ENCODE measurements around the gene ZNF518A.

The ZNF518A gene

GRCh38 chr10:96129387-96130325, at the start of gene ZNF518A:
ZNF518A (plus strand) TSS chr10:96130297; CDS start chr10:96156323, 26,026 bp downstream.
- DNase-seq: peak; percentile 78 to 96 (median 92)
- intact Hi-C loops (cut with DNase I): loop anchor here (2.0 to 10.0 kb wide), 2 partner anchors 39 to 435 kb away; partner anchors contain the start of gene TCTN3

DNA sequence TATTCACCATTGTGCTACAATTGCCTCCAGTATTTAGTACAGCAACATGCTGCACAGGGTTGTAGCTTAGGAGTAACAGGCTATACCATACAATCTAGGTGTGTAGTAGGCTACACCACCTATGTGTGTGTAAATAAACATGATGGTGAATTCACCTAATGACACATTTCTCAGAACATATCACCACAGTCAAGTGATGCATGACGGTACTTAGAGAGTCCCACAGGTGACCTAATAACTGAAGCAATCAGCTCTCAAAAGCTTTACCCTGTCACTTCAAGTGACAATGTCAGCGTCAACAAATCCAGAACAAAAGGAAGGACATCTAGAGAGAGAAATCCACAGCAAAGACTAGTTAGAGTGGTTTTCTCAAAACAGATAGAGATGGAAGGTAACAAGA, 47.9 kb upstream of the ZNF518A start:
- DNase-seq: no peak
- intact Hi-C loops (cut with DNase I): no loop called here

DNA sequence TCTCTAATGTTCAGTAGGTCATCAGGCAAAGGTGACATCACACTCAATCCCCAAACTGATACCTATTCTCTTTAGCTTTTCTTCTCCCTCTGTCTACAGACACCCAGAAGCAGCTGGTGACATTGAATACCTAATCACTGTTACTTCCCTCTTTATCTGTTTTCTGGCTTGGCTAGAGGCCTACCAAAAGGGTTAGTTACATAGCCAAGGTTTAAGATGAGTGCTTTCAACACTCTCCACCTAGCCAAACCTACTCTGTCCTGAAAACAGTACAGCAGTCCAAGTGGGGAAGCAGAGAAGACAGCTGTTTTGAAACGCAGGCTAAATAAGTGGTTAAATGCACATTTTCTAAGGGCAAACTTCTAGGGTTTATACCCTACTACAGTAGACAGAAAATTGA, 47.3 kb upstream of the ZNF518A start:
- DNase-seq: no peak
- intact Hi-C loops (cut with DNase I): no loop called here

DNA sequence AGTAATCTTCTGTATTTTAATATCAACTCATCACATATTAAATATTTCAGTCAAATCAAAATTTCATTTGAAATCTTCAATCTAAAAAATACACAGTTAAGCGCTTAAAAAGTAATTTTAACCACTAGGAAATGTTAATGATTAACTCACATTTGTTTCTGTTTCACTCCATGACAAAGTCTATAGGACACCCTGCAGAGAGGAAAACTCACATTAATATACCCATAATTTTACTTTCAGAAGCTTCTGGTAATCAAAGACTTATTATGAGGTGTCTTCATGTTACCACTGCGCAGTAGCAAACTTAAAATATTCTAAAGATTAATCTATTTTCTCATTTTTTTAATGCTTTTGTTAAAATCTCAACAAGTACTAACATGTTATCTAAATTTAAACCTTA, 41.0 kb upstream of the ZNF518A start:
- intact Hi-C loops (cut with DNase I): no loop called here
- no peak for DNase-seq

- intact Hi-C loops (cut with DNase I): loop anchor here (2.0 kb wide), 1 partner anchor 39 kb away; no protein-coding TSS in a partner anchor
- DNase-seq: peak; percentile 86 to 96 (median 92)
Measured at GRCh38 chr10:96089670-96090462, 40.2 kb upstream of the ZNF518A start.

- intact Hi-C loops (cut with DNase I): loop anchor here (2.0 kb wide), 1 partner anchor 38 kb away; no protein-coding TSS in a partner anchor
- peak in 7 of 42 donors; percentile 2 to 29 (median 9) for DNase-seq
Measured at GRCh38 chr10:96090463-96090800, 39.7 kb upstream of the ZNF518A start.

- DNase-seq: no peak
- intact Hi-C loops (cut with DNase I): no loop called here
Measured at GRCh38 chr10:96092999-96093767, 36.9 kb upstream of the ZNF518A start.

DNA sequence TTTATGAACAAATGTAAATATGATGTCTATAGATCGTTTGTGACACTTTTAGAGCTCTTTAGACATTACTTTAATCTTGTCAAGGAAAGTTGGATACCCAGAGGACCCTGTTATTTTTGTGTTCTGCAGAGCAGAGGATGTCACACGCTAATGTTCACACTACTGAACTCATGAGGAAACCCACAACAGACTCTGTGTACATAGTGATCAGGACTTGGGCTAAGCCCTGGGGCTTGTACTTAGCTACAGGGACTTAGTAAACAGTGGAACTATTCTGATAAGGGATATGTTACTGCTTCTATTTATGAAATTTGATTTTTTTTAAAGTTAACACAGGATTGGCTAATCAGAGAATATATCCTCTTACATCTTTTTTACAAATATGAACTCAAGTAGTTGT, 36.1 kb upstream of the ZNF518A start:
- intact Hi-C loops (cut with DNase I): no loop called here

DNA sequence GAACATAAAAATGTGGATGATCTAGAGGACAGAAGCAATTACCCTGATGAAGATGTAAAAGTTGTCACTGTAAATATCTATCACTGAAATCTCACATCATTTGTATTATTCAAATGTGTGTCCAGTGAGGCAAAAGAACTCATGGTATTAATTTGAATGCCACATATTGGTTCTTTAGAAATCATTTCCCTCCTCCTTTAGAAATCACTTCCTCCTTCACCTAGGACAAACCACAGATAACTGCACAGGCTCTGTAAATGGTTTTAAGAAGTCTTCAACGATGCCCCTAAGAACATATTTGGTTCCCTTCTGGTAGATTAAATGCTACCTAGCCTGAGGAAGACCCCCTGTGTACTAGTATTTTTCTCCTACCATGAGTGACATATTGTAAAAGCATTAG, 33.1 kb upstream of the ZNF518A start:
- no peak for DNase-seq
- intact Hi-C loops (cut with DNase I): no loop called here

More for the DNA sequence above, 36.1 kb upstream of the ZNF518A start:
- no peak for DNase-seq

DNA sequence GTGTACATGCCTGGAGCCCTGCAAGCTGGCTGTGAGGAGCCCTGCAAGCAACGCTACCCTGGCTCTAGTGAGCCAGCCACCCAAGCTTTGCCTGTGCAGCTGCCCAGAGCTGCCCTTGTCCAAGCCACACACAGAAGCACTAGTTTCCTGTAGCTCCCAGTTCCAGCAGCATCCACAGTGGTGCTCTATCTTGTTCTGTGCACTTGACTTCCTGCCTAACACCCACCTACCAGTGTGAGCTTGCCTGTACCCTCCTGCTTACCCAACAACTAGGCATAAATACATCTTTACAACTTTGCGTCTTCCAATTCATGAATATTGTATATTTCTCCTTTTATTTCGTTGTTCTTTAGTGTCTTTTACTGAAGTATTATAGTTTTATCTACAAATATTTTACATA, 32.2 kb upstream of the ZNF518A start:
- intact Hi-C loops (cut with DNase I): no loop called here
- no peak for DNase-seq

DNA sequence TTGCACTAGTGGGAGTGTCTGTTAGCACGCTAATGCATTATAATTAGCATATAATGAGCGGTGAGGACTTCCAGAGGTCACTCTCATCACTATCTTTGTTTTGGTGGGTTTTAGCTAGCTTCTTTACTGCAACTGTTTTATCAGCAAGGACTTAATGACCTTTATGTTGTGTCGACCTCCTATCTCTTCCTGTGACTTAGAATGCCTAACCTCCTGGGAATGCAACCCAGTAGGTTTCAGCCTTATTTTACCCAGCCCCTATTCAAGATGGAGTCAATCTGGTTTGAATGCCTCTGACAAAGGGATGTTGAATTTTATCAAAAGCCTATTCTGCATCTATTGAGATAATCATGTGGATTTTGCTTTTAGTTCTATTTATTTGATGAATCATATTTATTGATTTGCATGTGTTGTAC, 22.5 kb upstream of the ZNF518A start:
- DNase-seq: no peak
- intact Hi-C loops (cut with DNase I): no loop called here

- intact Hi-C loops (cut with DNase I): no loop called here
- no peak for DNase-seq
Measured at GRCh38 chr10:96112531-96112930, 17.6 kb upstream of the ZNF518A start.

DNA sequence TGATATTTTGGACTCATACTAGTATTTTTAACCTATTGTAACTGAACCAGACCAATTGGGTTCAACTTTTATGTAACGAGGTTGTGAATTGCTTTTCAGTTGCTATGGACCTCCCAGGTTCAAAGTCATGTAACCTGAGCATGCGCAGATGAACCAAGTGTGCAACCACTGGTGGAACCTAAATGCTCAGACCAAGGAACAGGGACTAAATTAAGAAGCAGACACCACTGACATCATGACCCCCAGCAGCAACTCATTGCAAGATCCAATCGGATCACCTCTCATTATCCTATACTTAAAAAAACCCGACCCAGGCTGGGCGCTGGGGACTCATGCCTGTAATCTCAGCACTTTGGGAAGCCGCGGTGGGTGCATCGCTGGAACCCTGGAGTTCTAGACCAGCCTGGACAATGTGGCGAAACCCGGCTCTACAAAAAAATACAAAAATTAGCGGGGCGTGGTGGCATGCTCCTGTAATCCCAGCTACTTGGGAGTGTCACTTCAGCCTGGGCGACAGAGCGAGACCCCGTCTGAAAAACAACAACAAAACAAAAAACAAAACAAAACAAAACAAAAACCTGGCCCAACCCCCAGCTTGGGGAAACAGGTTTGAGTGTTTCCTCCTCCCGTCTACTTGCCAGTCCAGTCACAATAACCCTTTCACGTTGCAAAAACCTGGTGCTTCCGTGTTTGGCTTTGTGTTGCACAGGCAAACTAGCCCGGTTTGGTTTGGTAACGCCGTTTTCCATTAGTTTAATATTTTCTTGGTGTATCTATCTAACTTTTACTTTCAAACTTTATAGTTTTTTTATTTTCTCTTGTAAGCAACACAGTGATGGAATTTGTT, 11.3 kb upstream of the ZNF518A start:
- DNase-seq: no peak
- intact Hi-C loops (cut with DNase I): no loop called here

GRCh38 chr10:96122824-96123223, 7.3 kb upstream of the ZNF518A start:
- intact Hi-C loops (cut with DNase I): no loop called here
- DNase-seq: no peak

DNA sequence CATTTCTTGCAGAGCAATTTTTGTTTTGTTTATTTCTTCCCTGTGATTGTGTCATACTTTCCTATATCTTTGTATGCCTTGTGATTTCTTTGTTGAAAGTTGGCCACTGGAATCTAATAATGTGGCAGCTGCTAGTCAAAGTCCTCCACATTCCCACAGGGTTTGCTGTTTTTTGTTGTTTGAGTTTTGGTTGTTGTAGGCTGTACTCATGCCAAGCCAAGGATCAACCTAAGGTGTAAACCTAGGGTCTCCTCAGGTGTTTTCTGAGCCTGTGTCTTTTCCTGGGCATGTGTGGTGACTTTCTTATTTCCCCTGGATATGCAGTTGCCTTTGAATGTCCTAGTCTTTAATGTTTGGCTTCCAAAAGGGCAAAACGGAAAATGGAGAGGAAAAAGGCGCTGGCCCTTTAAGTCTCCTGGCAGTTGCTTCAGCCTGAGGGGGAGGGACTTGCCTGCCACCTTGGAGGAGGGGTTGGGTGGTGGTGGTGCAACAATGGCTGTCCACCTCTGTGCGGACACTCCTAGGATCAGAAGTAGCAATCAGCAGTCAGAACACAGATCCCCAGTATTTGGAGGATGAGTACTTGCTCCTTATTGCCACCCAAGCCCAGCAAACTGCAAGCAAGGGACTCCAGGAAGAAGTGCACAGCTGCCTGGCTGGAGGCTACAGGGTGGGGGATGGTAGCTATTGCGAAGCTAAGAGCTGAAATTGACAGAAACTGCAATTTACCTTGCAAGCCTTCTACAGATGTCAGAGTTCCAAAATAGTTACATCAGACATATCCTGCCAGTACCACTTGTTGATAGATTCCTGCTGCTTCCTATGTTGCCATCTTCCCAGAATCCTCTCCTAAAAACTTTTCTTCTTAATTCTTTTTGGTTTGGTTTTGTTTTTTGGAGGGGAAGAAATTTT, 5.6 kb upstream of the ZNF518A start:
- DNase-seq: no peak
- intact Hi-C loops (cut with DNase I): no loop called here

GRCh38 chr10:96125142-96125515, 5.0 kb upstream of the ZNF518A start:
- no peak for DNase-seq
- intact Hi-C loops (cut with DNase I): no loop called here

DNA sequence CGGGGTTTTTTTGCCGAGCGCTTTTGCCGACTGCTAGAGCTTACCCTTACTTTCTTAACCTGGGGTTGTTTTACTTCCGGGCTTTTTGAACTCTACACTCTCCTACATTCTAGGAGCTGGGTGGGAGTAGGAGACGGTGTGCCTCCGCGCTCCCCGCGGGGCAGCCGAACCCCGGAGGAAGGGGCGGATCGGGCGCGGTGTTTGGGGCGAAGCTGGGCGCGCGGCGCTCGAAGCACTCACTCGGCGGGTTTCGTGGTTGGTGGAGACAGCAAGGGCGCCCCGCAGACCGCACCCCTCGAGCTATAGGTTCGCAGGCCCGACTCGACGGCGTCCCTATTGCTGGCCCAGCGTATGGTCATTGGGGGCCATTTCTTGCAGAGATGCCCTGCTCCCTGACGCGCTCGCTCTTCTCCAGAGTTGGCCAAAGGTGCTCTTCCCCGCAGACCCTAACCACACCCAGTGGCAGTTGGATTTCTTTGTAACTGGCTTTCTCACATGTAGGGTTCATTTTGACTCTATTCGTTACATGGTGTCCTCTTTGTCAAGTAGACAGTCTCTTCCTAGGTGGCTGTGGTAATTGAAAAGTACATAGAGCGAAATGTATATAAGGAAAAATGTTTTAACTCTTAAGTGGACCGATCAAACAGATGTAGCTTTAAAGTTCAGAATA, 364 bp downstream of the ZNF518A start:
- DNase-seq: peak in 40 of 42 donors; percentile 7 to 84 (median 70)
- intact Hi-C loops (cut with DNase I): loop anchor here (10.0 kb wide), 1 partner anchor 436 kb away; the partner anchor contains the start of gene TCTN3

Data from head of caudate nucleus (tissue), 42 donors.